GM18517 (cell line): ENCODE results near the gene IL22RA1.

Source experiments
- ATAC-seq: cut with Tn5 transposase; IDR thresholded peaks from one replicate; pipeline ENCODE4 v1.9.1; 2021; ENCODE audit warnings: mild to moderate bottlenecking, moderate library complexity; ENCODE audit not compliant: unreplicated experiment

IL22RA1 gene

GRCh38 chr1:24098943-24099638, 43.8 kb downstream of the IL22RA1 start:
- no peak for ATAC-seq

- ATAC-seq: no peak
Measured at GRCh38 chr1:24098102-24098501, 44.8 kb downstream of the IL22RA1 start.

GRCh38 chr1:24097663-24098062, 45.3 kb downstream of the IL22RA1 start:
- ATAC-seq: no peak

GRCh38 chr1:24096739-24097103, 46.2 kb downstream of the IL22RA1 start:
- no peak for ATAC-seq

GRCh38 chr1:24096009-24096738, 46.8 kb downstream of the IL22RA1 start:
- no peak for ATAC-seq

GRCh38 chr1:24095140-24095859, 47.6 kb downstream of the IL22RA1 start:
- ATAC-seq: no peak

- ATAC-seq: no peak
Measured at GRCh38 chr1:24094554-24094953, 48.4 kb downstream of the IL22RA1 start.

GRCh38 chr1:24093732-24094131, 49.2 kb downstream of the IL22RA1 start:
- no peak for ATAC-seq

GRCh38 chr1:24092979-24093378, 50.0 kb downstream of the IL22RA1 start:
- no peak for ATAC-seq

GRCh38 chr1:24091971-24092482, 50.9 kb downstream of the IL22RA1 start:
- ATAC-seq: no peak

- ATAC-seq: no peak
Measured at GRCh38 chr1:24090736-24091135, 52.2 kb downstream of the IL22RA1 start.

GRCh38 chr1:24089743-24090555, 53.0 kb downstream of the IL22RA1 start:
- ATAC-seq: no peak

GRCh38 chr1:24089027-24089742, 53.8 kb downstream of the IL22RA1 start:
- ATAC-seq: no peak

GRCh38 chr1:24086466-24086865, 56.5 kb downstream of the IL22RA1 start:
- no peak for ATAC-seq

- no peak for ATAC-seq
Measured at GRCh38 chr1:24085546-24085945, 57.4 kb downstream of the IL22RA1 start.

- ATAC-seq: no peak
Measured at GRCh38 chr1:24085007-24085406, 57.9 kb downstream of the IL22RA1 start.

GRCh38 chr1:24084050-24084449, 58.9 kb downstream of the IL22RA1 start:
- no peak for ATAC-seq

GRCh38 chr1:24082372-24082771, 60.6 kb downstream of the IL22RA1 start:
- ATAC-seq: no peak

GRCh38 chr1:24081190-24081589, 61.8 kb downstream of the IL22RA1 start:
- no peak for ATAC-seq

GRCh38 chr1:24080131-24080530, 62.8 kb downstream of the IL22RA1 start:
- no peak for ATAC-seq
